Renal cortical epithelial cell (primary cell): ENCODE measurements around the gene DIS3L2. TPM values are rescaled to one million over a fixed set of nuclear protein-coding genes. Genes with fewer than 3 reads are reported as not detected.
A peak's percentile ranks its signal among the peaks of the same experiment; 100 is the strongest.
"Not testable (repeated sequence)": the region's sequence is repeated elsewhere in the genome, so short reads cannot be mapped to it uniquely, and the experiment has no call there.

Experiments used
- DNase-seq: peaks from one replicate; pipeline ENCODE4 v3.0.0-alpha.2; 2011; ENCODE audit warnings: low read depth
- total RNA-seq: library from RNA; depleted of rRNA; stranded (reverse); fragments of >200 nt; gene quantifications from 2 replicates; pipeline ENCODE4 v1.2.3, GENCODE V29; 2014

DIS3L2 gene
- total RNA-seq, 1 donor from 2014 or later, result 28.5 TPM

DNA sequence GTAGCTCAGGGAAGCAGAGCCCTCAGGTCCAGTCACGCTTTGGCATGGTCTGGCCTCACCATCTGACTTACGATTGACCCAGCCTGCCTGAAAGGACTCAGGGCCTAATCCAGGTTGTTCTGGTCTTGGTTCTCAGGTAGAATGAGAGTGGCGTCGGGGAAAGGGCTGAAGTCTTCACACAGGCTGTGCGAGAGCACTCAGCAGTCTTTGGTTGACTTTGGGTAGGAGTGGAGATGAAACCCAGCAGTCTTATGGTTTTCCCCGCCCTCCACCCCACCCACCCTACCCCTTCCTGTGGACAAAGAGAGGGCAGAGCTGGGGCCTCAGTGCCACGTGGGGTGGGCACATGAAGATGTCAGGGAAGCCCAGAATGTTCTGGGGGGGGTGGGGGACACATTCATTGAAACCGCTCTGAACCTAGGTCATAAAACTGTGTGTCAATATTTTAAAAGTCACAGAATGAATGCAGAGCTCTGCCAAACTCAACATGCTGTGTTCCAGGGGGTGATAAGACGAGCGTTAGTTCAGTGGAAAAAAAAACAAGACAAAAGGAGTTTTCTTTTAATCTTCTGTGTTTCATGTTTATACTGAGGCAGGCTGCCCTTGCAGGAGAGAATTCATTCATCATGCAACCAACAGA, 358.4 kb downstream of the DIS3L2 start:
- DNase-seq, result no peak

DNA sequence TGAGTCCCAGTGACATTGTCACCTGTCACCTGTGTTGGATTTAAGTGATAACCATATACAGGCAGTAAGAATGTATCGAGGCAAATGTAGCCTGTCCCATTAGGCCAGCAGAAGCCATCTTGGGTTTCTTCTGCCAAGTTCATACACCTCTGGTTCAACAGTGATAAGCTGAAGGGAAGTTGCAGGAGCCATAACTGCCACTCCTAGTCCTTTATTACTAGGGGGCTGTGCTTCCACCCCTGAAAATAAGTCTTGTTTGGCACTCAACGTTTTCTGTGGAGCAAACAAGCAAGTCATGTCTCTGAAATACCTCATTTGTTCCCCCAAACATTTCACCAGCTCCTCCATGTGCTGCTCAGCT, 358.9 kb downstream of the DIS3L2 start:
- no peak for DNase-seq

DNA sequence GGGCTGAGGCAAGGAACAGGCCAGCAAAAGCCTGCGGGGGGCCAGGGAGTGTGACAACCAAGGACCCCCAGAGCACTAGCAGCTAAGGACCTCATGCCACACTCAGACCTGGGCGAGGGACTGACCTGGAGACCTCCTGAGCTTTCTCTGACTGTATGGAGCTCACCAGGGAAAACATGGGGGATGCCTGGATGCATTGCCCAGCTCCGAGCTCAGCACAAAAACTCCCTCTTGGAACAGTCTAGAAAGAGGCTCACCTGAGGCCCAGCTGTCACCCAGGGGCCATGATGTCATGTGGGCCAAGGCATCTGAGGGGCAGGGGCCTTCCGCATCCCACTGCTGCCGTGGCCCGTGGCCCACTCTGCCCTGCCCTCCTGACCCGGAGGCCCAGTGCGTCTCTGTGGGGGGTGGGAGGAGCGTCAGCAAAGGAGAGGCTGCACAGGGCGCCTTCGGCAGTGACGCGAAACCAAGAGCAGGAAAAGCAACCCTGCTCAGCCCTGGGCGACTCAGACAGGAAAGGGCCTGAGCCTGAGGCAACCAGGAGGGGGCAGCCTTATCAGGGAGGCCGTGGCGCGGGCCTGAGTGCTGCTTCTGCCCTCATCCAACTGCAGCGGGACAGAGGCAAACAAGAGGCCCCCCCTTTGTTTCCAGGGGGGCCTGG, 359.8 kb downstream of the DIS3L2 start:
- DNase-seq, result no peak

DNA sequence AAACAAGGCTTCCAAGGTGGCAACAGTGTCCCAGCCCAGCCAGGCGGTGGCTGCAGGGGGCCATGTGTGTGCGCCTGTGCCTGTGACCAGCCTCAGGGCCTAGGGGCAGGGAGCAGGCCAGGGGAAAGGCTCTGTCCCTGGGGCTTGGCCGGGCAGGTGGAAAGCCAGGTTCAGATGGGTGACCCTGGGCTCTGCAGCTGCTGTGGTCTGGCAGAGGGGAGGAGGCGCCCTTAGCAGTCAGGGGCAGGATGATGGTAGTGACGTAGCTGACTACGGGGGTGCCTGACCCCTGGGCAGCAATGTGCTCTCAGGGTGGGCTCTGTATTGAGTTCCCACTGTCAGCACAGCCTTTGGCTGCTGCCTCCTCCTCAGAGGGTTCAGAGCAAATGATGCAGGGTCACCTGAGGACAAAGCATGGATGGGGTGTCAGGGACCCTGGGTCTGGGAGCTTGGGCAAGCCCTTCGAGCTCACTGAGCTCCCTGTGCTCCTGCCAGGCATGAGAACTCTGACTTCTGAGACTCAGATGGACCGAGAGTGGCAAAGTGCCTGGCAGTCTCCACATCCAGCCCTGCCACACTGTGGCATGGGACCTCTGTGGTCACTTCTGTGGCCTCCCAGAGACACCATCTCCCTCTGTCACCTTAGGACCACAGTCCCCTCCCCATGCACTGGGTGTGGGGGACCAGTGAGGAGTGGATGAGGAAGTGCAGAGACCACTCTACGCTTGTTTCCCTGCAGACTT, 360.5 kb downstream of the DIS3L2 start:
- DNase-seq, result no peak

DNA sequence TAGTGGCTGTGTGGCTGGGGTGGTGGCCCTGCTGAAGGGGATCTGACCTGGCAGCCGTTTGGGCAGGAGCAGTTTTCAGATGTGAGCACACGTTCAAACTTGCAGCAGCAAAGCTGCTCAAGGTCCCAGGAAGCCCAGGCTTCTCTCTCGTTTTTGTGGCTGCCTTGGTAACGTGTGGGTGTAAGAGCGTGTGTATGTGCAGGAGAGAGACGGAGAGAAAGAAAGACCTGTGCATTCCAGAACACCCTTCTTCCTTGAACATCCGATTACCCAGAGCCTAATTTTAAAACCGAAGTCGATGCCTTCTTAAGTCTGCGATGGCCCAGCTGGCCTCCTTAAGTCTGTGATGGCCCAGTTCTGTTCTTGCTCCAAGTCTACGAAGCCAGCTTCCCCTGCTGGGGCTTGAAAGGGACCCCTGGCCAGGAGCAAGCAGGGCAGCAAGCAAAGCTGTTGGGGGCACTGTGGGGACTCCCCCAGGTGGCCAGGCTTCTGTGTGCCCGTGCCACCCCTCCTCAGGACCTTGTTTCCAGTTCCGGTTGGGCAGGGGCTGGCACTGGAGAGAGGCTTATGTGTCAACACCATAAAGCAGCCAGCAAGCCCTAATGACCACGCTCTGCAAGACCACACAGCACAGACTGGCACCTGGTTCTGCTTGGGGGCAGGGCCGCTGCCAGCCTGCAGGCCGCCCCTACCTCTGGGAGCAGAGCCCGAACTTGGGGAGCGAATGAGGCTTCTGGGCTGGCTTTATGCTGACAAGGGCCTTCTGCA, 361.2 kb downstream of the DIS3L2 start:
- DNase-seq, result no peak

DNA sequence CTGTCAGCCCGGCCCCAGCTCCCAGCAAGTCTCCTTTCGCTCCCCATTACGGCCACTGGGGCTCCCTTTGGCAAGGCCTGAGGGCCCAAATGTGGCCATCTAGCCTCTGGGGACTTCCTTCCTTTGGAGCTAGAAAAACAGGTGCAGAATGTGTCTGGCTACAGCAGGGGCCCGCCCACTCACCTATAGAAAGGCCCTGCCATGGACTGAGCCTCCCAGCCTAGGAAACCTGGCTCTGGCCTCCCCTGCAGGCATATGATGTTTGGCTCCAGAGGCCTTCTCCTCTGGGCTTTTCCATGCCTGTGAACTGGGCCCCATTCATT, 361.8 kb downstream of the DIS3L2 start:
- DNase-seq, result no peak

DNA sequence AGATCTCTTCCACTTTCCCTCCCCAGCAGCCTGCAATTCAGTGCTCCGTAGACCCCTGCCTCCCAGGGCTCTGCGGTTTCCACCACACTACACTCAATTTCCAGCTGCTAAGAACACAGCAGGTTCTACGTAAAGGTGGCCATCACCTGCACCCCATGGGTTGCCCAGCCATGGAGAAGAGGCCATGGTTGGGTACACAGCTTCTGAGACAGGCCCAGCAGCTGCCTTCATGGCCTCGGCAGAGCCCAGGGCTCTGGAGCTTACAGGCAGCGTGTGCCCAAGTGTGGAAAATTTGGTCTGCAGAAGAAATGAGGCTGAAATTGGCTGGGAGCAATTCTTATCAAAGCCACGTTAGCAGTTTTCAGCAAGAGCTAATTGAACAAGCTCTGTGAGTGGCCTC, 362.5 kb downstream of the DIS3L2 start:
- DNase-seq, result not testable (repeated sequence)

DNA sequence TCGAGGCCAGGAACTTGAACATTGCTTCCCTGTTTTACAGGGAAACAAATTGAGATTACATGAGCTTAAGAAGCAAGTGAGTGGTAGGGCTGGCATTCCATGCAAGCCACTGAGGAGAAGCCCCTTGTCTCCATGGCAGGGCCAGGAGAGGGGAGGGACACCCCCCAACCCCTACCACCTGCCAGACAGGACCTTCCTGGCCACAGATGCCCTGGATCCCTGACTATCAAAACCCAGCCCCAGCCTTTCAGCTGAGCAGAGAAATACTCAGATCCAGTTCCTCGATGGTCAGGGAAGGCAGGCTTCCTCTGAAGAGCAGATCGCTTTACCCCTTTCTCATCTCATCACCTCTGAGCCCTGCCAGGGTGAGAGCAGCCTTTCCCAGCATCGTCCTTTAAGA, 363.3 kb downstream of the DIS3L2 start:
- no peak for DNase-seq

DNA sequence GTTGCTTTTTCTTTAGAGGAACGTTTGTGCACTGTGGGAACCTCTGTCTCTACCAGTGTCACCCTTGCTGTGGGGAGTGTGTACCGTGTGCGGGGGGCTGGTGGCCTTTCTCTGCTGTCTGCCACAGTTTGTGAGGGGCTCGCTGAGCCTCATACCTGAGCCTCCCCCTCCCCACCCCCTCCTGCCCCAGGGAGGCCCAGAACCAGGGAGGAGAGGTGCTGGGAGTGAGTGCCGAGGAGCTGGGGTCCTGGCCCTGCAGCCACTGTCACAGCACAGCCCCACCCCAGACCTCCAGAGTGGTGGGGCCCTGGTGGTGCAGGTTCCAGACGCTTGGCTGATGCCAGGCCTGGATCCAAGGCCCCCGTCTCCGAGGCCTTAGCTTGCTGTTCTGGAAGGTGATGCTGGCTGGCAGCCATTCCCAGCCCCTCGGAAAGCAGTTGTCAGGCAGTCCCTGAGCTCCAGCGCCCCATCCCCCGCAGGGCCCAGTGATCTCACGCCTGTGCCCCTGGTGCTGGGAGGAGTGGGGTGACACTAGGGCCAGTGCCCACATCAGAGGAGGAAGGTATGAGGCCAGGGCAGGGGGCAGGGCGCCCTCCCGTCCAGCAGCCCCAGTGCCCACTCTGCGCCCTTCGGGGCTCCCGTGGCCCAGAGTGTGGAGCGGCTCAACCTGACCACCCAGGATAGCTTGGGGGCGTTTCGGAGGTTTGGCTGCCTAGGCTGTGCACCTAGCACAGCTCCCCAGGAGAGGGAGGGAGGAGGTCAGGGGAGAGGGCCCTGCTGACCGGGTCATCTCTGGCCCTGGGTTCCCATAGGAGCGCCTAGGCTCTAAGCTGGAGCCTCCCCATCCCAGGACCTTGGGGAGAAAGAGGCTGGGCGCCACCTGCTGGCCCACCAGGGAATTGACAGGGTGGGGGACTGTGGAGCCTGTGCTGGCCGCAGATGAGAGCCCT, 364.1 kb downstream of the DIS3L2 start:
- no peak for DNase-seq

DNA sequence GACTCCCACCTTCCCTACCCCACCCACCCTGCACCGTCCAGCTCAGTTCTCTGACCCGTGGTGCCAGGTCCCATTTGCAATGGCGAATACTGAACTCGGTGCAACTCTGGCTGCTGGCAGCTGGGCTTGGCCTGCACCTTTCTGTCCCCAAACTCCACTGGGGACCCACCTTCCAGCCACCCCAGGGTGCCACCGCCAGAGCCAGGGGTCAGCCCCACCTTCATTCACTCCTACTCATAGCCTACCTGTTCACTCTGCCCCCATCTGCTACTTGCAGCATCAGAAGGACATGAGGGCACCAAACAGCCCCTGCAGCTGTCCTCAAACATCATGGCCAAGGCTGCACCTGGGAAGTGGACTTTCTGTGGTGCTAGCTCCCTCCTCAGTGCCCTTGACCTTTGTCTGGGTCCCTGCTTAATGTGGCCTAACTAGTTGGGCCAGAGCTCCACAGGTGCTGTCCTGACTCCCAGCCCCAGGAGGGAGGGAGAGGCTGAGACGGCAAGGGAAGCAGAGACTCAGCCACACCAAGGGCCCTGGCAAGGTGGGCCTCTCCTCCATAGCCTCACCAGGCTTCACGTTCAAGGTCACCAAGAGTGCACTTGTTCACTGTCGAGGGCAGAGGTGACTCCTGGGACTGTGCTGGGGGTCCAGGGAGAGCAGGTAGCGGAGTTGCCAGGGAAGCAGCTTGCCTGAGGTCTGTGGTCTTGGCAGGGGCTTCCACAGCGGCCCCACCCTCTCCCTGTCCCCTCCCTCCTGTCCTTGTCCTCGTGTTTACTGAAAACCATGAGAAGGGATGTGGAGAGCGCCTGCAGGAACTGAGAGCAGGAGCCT, 365.0 kb downstream of the DIS3L2 start:
- not testable (repeated sequence) for DNase-seq

DNA sequence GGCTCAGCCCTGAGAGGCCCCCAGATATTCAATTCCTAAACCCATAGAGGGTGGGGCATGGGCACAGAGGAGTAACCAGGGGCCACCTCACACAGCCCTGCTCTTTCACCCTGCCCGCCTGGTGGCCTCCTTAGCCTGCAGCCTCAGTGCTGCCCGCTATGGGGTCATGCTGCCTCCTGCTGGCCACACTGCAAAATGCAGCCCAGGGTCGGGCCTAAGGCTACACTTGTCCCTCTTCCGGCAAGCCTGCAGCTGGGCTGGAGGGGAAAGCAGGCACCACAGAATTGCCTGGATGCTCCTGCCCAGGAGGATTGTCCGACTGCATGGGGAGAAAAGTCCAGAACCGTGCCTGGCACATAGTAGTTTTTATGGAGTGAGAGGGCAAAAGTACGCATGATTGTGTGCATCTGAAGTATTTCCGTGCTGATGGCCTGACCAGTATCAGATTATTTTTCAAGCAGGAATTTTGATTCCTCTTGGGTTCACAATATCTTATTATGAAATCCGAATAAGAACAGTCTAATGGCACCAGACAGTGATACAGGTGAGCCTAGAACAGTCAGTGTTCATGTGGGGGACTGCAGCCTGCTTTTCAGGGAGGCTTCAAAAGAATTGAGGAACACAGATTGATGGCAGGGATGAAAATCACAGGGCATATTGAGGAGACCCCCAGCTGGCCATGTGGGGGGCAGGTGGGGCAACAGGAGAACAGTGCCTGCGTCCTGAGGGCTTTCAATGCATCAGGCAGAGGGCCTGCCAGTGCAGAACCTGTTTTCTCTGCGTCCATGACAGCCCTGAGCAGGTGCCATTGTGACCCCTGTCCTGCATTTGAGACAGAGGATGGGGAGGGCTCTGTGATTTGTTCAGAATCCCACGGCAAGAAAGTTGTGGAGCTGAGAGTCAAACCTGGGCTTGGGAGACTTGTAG, 365.9 kb downstream of the DIS3L2 start:
- DNase-seq, result peak; percentile 17

DNA sequence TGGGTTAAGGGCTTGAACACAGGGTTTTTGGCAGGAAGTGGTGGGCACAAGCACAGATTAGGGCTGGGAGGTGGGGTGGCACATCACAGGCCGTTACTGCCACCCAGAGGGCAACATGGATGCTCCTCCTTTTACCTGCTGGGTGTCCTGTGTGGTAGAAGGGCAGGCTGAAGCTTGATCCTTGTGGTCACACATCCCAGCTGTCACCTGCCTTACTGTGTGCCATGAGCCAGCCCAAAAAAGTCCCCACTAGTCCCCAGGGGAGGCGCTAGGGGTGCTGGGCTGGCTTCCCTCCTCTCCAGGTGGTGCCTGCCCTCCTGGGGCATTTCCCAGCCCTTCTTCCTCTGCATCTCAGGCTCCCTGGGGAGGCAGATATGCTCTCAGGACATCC, 366.5 kb downstream of the DIS3L2 start:
- no peak for DNase-seq

DNA sequence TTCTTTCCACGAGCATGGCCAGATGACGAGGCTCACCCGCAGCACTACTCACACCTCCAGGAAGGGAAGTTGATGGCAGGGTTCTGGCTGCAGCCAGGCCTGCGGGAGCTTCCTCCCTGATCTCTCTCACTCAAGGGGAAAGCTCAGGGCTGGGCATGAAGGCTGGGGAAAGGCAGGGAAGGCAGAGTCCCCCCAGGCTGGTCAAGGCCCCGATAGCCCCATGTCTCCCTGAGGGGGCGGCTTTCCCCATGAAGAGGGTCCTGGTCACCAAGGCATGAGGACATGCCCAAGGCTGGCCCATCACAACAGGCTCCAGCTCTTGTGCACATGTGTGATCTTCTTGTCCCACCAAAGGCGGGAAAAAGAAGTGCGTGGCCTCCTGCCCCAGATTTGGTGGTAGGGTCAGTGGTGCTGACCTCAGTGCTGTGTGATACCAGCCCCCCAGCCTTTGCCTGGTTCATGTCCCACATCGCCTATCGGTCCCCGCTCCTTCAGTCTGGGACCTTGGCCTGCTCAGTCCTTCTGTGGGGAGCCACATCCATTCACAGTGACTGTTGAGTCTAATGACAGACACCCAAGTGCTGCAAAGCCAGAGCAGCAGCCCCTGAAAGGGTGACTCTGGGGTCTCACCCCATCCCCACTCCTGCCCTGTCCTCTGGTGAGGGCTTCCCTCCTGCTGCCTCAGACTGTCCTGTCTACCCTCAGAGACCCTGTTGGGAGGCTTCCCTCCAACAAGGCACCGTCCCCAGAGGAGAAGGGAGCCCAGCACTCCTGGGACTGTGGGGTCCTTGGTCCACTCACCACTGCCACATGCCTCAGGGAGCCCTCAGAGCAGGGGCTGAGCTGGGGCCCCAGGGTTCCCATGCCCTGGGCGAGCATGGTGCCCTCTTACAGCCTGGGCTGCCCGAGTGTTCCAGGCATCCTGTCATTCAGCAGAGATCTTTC, 367.3 kb downstream of the DIS3L2 start:
- DNase-seq, result no peak

DNA sequence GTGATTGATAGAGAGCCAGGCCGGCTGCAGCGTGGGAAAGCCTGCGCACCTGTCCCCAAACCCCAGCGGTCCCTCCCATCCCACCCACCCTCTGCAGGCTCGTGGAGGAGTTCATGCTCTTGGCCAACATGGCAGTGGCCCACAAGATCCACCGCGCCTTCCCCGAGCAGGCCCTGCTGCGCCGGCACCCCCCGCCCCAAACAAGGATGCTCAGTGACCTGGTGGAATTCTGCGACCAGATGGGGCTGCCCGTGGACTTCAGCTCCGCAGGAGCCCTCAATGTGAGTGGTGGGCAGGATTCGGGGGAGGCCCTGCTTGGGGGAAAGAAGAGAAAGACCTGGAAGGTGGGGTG, 368.2 kb downstream of the DIS3L2 start:
- no peak for DNase-seq

DNA sequence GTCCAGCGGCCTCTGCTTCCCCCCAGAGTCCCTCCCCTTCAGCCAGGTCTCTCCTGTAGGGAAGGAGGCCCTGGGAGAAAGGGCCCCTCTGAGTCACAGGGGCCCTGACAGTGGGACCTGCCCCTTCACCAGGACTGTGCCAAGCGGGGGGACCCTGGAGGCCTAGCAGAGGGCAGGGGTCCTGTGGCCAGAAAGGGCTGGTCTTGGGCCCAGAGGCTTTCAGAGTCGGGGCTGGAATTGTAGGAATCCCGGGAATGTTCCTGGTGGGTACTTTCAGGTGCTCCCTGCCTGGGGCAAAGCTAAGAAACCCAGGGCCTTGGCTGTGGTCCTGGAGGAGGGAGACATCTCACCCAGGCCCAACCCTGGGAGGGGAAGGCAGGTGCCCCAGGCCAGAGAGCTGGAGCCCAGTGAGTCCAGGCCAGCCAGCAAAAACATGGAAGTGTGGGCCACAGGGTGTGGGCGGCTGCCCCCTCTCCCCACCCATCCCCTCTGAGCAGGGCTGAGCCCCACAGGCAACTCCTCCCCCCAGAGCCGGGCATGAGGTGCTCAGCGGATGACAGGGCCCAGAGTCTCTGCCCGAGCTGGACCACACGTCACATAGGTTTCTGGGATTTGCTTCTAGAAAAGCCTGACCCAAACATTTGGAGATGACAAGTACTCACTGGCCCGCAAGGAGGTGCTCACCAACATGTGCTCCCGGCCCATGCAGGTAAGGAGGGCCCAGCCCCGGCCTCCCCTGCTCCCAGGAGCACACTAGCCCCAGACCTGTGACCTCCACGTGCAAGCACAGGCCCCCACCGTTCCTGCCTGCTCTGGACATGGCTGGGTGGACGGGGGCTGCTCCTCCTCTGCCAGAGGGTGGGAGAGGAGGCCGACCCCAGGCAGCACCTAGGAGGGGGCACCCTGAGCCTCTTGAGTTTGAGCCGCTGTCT, 368.8 kb downstream of the DIS3L2 start:
- peak; percentile 71 for DNase-seq

DNA sequence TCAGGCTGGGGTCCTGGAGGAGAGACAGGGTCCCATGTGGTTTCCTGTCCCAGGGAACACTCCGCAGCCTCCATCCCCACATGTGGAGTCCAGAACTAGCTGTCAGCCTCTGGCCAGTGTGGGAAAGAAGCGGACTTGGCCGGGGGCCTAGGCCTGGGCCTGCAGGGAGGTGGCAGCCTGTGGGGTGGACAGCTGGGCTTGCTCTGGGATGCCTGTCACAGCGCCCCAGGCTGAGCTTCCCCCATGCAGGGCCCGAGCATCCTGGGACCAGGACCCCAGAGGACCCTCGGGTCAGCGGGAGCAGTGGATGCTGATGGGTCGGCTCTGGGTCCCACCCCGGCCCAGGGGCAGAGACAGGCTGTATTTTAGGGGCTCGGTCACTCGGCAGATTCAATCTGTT, 369.5 kb downstream of the DIS3L2 start:
- not testable (repeated sequence) for DNase-seq

DNA sequence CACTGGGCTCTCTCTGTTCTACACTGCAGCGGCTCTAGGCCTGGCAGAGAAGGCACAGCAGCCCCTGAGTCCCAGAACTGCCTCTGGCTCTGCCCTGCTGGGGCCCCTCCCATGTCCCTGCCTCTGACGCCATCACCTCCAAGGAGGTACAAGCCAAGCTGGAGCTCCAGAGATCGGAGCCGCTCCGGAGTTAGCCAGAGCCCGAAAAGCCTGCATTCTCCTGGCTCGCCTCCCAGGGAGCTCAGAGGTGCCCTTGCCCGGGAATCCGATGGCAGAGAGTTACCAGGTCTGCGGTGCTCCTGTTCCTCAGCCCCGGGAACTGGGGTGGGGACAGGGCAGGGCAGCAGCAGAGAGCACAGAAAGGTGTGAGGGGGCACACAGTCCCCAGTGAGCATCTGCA, 370.1 kb downstream of the DIS3L2 start:
- not testable (repeated sequence) for DNase-seq
